ENCODE measurements around the gene DAGLB.
"Not testable (repeated sequence)": the region's sequence is repeated elsewhere in the genome, so short reads cannot be mapped to it uniquely, and the experiment has no call there.

DAGLB gene

DNA sequence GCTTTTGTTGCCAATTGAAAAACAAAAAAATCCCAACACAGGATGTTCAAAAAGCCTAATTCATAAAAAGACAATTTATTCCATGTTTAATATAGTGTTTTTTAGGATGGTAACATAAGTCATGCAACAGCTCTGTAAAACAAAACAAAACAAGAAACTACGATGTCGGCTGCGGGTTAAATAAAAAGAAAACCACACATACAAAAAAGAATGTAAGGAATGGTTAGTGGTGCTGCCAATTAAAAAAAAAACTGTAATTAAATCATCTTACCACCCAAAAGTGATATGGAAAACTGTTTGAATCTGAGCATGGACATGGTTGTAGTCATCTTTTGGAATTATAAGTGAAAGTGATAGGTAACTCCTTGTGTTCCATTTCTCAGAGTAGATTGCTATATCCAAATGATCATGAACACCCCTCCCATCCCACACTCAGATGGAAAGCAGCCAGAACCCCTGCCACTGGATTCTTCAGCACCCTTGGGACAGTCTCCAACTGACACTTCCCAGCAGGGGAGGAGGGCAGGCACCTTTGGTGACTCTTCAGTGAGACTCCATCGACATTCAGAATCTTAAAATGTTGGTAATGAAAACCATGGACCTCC, 14.3 kb upstream of the DAGLB start:
- no peak for TF ChIP-seq L3MBTL2 (conservative IDR thresholded peaks at IDR 0.05)
- DNase-seq (ENCODE audit: extremely low spot score) = no peak
- ChIA-PET CTCF (interaction anchor here (0.7 kb wide), 1 partner anchor 412 kb away, joined by 4 read pairs; no protein-coding TSS in a partner anchor), POLR2A (no interaction called here)

DNA sequence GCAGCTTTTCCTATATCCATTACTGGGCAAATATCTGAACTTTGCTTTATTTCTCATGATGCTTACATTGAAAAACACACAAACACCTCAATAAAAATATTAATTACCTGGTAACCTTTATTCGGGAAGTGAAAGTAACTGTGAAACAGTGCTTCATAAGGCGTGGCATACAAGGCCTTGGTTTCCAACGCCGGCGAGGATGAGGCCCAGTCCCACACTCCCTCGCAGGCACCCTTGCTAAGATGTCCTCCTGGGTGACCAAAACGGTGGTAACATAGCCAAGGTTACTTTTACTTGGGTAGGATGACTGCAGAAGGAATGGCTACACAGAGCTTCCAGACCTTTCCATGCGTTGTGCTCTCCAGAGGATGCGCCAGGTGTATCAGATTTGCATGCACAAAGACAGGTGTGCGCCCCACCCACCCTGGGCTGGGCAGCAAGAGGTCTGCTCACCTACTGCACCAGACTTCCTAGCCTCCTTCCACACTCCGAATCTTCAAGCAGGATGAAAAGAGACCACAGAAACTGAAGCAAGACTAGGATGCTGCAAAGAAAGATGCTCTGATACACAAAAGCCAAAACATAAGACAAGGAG, 13.3 kb upstream of the DAGLB start:
- POLR2A ChIA-PET = no interaction called here
- CTCF ChIA-PET = no interaction called here

DNA sequence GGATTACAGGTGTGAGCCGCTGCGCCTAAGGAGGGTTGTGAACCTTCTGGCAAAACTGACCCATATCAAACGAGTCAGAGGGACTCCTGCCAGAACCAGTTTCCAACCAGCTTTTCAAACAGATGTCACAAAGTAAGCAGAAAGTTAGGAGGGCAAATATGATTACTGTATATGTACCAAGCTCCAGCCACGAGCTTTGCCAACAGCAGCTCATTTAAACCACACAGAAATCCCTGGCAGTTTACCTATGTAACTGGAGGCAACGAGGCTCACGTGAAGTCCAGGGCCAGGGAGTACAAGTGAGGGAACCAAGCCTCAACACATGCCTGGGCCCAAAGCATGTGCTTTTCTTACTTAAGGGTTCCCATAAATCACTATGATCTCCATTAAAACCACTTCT, 12.5 kb upstream of the DAGLB start:
- ChIA-PET CTCF (no interaction called here), POLR2A (no interaction called here)
- TF ChIP-seq CTBP1 (IDR thresholded peaks at IDR 0.05; ENCODE audit: borderline replicate concordance) (no peak), TARDBP (IDR thresholded peaks at IDR 0.05) (no peak), LEF1 (IDR thresholded peaks at IDR 0.05; ENCODE audit: borderline replicate concordance) (no peak), SUZ12 (IDR thresholded peaks at IDR 0.05) (no peak), BHLHE40 (IDR thresholded peaks at IDR 0.05; ENCODE audit: borderline replicate concordance) (no peak)
- DNase-seq (ENCODE audit: extremely low spot score) = no peak

More for the DNA sequence above, 13.3 kb upstream of the DAGLB start:
- TF ChIP-seq L3MBTL2 (conservative IDR thresholded peaks at IDR 0.05) (no peak), NFRKB (IDR thresholded peaks at IDR 0.05) (no peak), CTBP1 (IDR thresholded peaks at IDR 0.05; ENCODE audit: borderline replicate concordance) (no peak), HDGF (IDR thresholded peaks at IDR 0.05; ENCODE audit: borderline replicate concordance) (no peak), SUZ12 (IDR thresholded peaks at IDR 0.05) (no peak), FOXK2 (IDR thresholded peaks at IDR 0.05) (no peak), LEF1 (IDR thresholded peaks at IDR 0.05; ENCODE audit: borderline replicate concordance) (no peak), FOXA1 (IDR thresholded peaks at IDR 0.05) (no peak), ZNF384 (IDR thresholded peaks at IDR 0.05) (no peak), ARNT (IDR thresholded peaks at IDR 0.05) (no peak), BHLHE40 (IDR thresholded peaks at IDR 0.05; ENCODE audit: borderline replicate concordance) (no peak), TARDBP (IDR thresholded peaks at IDR 0.05) (no peak), ELF4 (IDR thresholded peaks at IDR 0.05) (no peak), FOXM1 (IDR thresholded peaks at IDR 0.05; ENCODE audit: borderline replicate concordance) (no peak)
- TF ChIP-seq, protein P1, sequence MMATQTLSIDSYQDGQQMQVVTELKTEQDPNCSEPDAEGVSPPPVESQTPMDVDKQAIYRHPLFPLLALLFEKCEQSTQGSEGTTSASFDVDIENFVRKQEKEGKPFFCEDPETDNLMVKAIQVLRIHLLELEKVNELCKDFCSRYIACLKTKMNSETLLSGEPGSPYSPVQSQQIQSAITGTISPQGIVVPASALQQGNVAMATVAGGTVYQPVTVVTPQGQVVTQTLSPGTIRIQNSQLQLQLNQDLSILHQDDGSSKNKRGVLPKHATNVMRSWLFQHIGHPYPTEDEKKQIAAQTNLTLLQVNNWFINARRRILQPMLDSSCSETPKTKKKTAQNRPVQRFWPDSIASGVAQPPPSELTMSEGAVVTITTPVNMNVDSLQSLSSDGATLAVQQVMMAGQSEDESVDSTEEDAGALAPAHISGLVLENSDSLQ (IDR thresholded peaks at IDR 0.05) = no peak
- no peak for DNase-seq (ENCODE audit: extremely low spot score)

DNA sequence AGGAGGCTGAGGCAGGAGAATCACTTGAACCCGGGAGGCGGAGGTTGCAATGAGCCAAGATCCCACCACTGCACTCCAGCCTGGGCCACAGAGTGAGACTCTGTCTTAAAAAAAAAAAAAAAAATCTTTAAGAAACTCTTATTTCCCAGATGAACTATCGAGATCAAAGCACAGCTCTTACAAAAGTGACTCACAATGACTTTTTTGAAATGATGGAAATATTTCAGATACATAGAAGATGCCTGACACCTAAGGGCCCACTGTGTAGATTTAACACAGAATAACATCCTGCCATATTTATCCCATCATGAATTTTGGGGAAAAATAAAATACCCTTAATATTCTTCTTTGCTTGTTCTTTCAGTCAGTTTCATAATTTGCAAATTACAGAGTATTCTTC, 10.9 kb upstream of the DAGLB start:
- CTCF ChIA-PET; POLR2A ChIA-PET; DNase-seq (ENCODE audit: extremely low spot score): not testable (repeated sequence)

DNA sequence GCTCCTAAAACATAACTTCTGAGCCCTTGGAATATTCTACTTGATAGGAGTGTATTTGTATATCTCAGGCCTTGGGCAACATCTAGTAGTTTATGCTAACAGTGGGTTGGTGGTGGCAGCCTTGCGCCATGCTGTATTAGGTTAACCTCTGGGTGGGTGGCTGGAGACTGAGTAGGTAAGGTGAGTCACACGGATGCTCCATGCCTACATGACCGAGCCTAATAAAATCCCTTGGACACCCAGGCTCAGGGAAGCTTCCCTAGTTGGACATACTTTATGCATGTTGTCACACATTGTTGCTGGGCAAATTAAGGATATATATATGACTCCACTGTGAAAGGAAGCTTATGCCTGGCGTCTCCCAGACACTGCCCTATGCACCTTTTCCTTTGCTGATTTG, 6.0 kb upstream of the DAGLB start:
- no peak for DNase-seq (ENCODE audit: extremely low spot score)
- TF ChIP-seq SP1 (IDR thresholded peaks at IDR 0.05) (no peak), FOXM1 (IDR thresholded peaks at IDR 0.05; ENCODE audit: borderline replicate concordance) (no peak), ELF4 (IDR thresholded peaks at IDR 0.05) (no peak)
- CTCF ChIA-PET = no interaction called here
- POLR2A ChIA-PET = no interaction called here

DNA sequence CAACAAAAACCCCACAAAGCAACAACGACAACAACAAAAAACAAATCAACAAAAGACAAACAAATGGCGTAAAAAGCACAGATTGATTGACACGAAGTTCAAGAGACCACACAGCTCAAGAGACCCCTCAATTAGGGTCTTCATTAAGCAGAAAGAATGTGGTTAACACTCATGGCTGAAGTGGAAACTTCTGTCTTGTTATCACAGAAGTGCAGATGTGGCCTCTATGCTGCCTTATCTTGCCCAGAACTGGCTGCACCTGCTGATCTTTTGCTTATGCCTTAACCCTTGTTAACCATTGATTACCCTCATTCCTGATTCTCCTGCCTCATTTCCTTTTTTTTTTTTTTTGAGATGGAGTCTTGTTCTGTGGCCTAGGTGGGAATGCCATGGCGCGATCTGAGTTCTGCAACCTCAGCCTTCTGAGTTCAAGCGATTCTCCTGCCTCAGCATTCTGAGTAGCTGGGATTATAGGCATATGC, 3.5 kb upstream of the DAGLB start:
- ChIA-PET POLR2A (interaction anchor here (0.7 kb wide), 1 partner anchor 74 kb away, joined by 3 read pairs; no protein-coding TSS in a partner anchor), CTCF (no interaction called here)
- no peak for DNase-seq (ENCODE audit: extremely low spot score)
- TF ChIP-seq L3MBTL2 (conservative IDR thresholded peaks at IDR 0.05) = no peak
- TF ChIP-seq, protein P1 (IDR thresholded peaks at IDR 0.05) = 0 out of 2 replicates have a peak, but pooled peaks have one; percentile 16
- TF ChIP-seq FOXM1 (IDR thresholded peaks at IDR 0.05; ENCODE audit: borderline replicate concordance) = no peak
- no peak for TF ChIP-seq HDGF (IDR thresholded peaks at IDR 0.05; ENCODE audit: borderline replicate concordance)

DNA sequence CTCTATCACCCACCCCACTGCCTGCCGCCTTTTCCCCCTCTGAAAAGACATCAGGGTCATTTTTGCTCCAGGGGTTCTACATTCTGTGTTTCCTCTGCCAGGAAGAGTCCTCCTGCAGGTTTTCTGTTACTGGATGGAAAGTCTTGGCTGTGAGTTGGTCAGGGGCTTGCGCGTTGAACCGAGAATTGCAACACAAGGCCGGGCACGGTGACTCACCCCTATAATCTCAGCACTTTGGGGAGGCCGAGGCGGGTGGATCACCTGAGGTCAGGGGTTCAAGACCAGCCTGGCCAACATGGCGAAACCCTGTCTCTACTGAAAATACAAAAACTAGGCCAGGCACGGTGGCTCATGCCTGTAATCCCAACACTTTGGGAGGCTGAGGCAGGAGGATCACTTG, 2.8 kb upstream of the DAGLB start:
- POLR2A ChIA-PET; DNase-seq (ENCODE audit: extremely low spot score); CTCF ChIA-PET: not testable (repeated sequence)

DNA sequence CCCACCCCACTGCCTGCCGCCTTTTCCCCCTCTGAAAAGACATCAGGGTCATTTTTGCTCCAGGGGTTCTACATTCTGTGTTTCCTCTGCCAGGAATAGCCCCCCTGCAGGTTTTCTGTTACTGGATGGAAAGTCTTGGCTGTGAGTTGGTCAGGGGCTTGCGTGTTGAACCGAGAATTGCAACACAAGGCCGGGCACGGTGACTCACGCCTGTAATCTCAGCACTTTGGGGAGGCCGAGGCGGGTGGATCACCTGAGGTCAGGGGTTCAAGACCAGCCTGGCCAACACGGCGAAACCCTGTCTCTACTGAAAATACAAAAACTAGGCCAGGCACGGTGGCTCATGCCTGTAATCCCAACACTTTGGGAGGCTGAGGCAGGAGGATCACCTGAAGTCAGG, 2.1 kb upstream of the DAGLB start:
- CTCF ChIA-PET; DNase-seq (ENCODE audit: extremely low spot score); POLR2A ChIA-PET: not testable (repeated sequence)

All from HEK293T (cell line).